ENCODE results near the gene RNMT.
A peak's percentile ranks its signal among the peaks of the same experiment; 100 is the strongest.
"Not testable (repeated sequence)": the region's sequence is repeated elsewhere in the genome, so short reads cannot be mapped to it uniquely, and the experiment has no call there.

The RNMT gene

GRCh38 chr18:13730481-13730880 lies 4.0 kb downstream of the RNMT start:
- DNase-seq (ENCODE audit: low read depth in 2 of 3, low spot score in 1 of 3): no peak

GRCh38 chr18:13735681-13736080 lies 9.2 kb downstream of the RNMT start:
- DNase-seq (ENCODE audit: low read depth in 2 of 3, low spot score in 1 of 3): no peak

GRCh38 chr18:13745696-13746095 lies 19.2 kb downstream of the RNMT start:
- DNase-seq (ENCODE audit: low read depth in 2 of 3, low spot score in 1 of 3): no peak

- no peak for DNase-seq (ENCODE audit: low read depth in 2 of 3, low spot score in 1 of 3)
Measured at GRCh38 chr18:13746633-13747032, 20.2 kb downstream of the RNMT start.

GRCh38 chr18:13751599-13751998 lies 25.1 kb downstream of the RNMT start:
- DNase-seq (ENCODE audit: low read depth in 2 of 3, low spot score in 1 of 3): not testable (repeated sequence)

GRCh38 chr18:13756261-13756660 lies 29.8 kb downstream of the RNMT start:
- no peak for DNase-seq (ENCODE audit: low read depth in 2 of 3, low spot score in 1 of 3)

GRCh38 chr18:13756671-13757070 lies 30.2 kb downstream of the RNMT start:
- DNase-seq (ENCODE audit: low read depth in 2 of 3, low spot score in 1 of 3): no peak

GRCh38 chr18:13758622-13759021 lies 32.1 kb downstream of the RNMT start:
- DNase-seq (ENCODE audit: low read depth in 2 of 3, low spot score in 1 of 3): no peak

GRCh38 chr18:13760047-13760446 lies 33.6 kb downstream of the RNMT start:
- no peak for DNase-seq (ENCODE audit: low read depth in 2 of 3, low spot score in 1 of 3)

- no peak for DNase-seq (ENCODE audit: low read depth in 2 of 3, low spot score in 1 of 3)
Measured at GRCh38 chr18:13762690-13763439, 36.4 kb downstream of the RNMT start.

GRCh38 chr18:13775058-13775457 lies 48.6 kb downstream of the RNMT start:
- no peak for DNase-seq (ENCODE audit: low read depth in 2 of 3, low spot score in 1 of 3)

GRCh38 chr18:13791181-13791580 lies 64.7 kb downstream of the RNMT start:
- no peak for DNase-seq (ENCODE audit: low read depth in 2 of 3, low spot score in 1 of 3)

- no peak for DNase-seq (ENCODE audit: low read depth in 2 of 3, low spot score in 1 of 3)
Measured at GRCh38 chr18:13793819-13794218, 67.3 kb downstream of the RNMT start.

- DNase-seq (ENCODE audit: low read depth in 2 of 3, low spot score in 1 of 3): no peak
Measured at GRCh38 chr18:13796515-13796914, 70.0 kb downstream of the RNMT start.

GRCh38 chr18:13797157-13797611 lies 70.7 kb downstream of the RNMT start:
- no peak for DNase-seq (ENCODE audit: low read depth in 2 of 3, low spot score in 1 of 3)

- no peak for DNase-seq (ENCODE audit: low read depth in 2 of 3, low spot score in 1 of 3)
Measured at GRCh38 chr18:13799396-13799795, 72.9 kb downstream of the RNMT start.

GRCh38 chr18:13800505-13801259 lies 74.2 kb downstream of the RNMT start:
- DNase-seq (ENCODE audit: low read depth in 2 of 3, low spot score in 1 of 3): peak; percentile 12 to 42 (median 39)

- DNase-seq (ENCODE audit: low read depth in 2 of 3, low spot score in 1 of 3): no peak
Measured at GRCh38 chr18:13801260-13801601, 74.8 kb downstream of the RNMT start.

GRCh38 chr18:13804305-13804704 lies 77.8 kb downstream of the RNMT start:
- DNase-seq (ENCODE audit: low read depth in 2 of 3, low spot score in 1 of 3): no peak

- no peak for DNase-seq (ENCODE audit: low read depth in 2 of 3, low spot score in 1 of 3)
Measured at GRCh38 chr18:13808294-13809042, 82.0 kb downstream of the RNMT start.

GRCh38 chr18:13809043-13809430 lies 82.6 kb downstream of the RNMT start:
- DNase-seq (ENCODE audit: low read depth in 2 of 3, low spot score in 1 of 3): no peak

All from stimulated activated CD4-positive, alpha-beta T cell treated with anti-CD3 and anti-CD28 coated beads, Interleukin-12 subunit alpha, Interleukin-12 subunit beta, amount 100 ng/mL, for 48 hours (primary cell).